ENCODE data around the gene FMN2. TPM values are rescaled to one million over a fixed set of nuclear protein-coding genes. Genes with fewer than 3 reads are reported as not detected.

Gene FMN2
- total RNA-seq, 1 experiment from 2014 or later: 0.59 TPM

GRCh38 chr1:240332672-240333071 lies 241.0 kb downstream of the FMN2 start:
- H3K79me1 ChIP-seq (ENCODE audit: insufficient read depth, low read depth, low read length, poor library complexity, severe bottlenecking): no peaks in the 10 kb centered on the region
- H3K4me1 ChIP-seq (ENCODE audit: insufficient read depth, low read length): no peaks in the 10 kb centered on the region
- H3K4me1 Mint-ChIP-seq: peaks cover 0 to under 1% of the 10 kb centered on the region in 2 experiments; a peak in 1 of 4 replicates
- no peak for TF ChIP-seq CTCF (conservative IDR thresholded peaks at IDR 0.05)
- no peak overlapping the region for H3K4ac ChIP-seq (ENCODE audit: low read depth, low read length)
- no peak overlapping the region for H3K18ac ChIP-seq (ENCODE audit: insufficient read length, low read depth, low read length)
- H2BK12ac ChIP-seq (ENCODE audit: insufficient read length, low read depth, low read length): no peak overlapping the region
- no peak overlapping the region for H3T11ph ChIP-seq (ENCODE audit: low read length)
- no peaks in the 10 kb centered on the region for H3K27me3 ChIP-seq (ENCODE audit: insufficient read depth, low read length)
- H4K91ac ChIP-seq (ENCODE audit: insufficient read length, low read depth, low read length): no peak overlapping the region
- no peak overlapping the region for H3K14ac ChIP-seq (ENCODE audit: insufficient read depth, low read length)
- H3K9me3 Mint-ChIP-seq: no peaks in the 10 kb centered on the region
- no peak overlapping the region for H3K27ac ChIP-seq (ENCODE audit: insufficient read length, low read depth, low read length)
- no peak overlapping the region for H2AK5ac ChIP-seq (ENCODE audit: insufficient read length, low read length)
- no peak overlapping the region for H2BK20ac ChIP-seq (ENCODE audit: low read depth, low read length, poor library complexity, severe bottlenecking)
- H4K8ac ChIP-seq (replicated peaks; ENCODE audit: insufficient read length, low read depth, low read length): no peak overlapping the region
- no peak overlapping the region for H2BK15ac ChIP-seq (ENCODE audit: low read depth, low read length)
- H3K27me3 Mint-ChIP-seq (ENCODE audit: low read depth): no peaks in the 10 kb centered on the region
- peak overlapping the region in 1 of 3 experiments; percentile 34; a peak in 1 of 7 replicates for H3K27ac Mint-ChIP-seq
- H3K23ac ChIP-seq (ENCODE audit: insufficient read length, low read depth, low read length): no peak overlapping the region
- no peaks in the 10 kb centered on the region for H3K36me3 Mint-ChIP-seq (ENCODE audit: insufficient read depth in 1 of 3, low read depth in 3 of 3)
- no peak overlapping the region for H2BK120ac ChIP-seq (ENCODE audit: low read depth, low read length, poor library complexity, severe bottlenecking)
- DNase-seq: no peak
- no peak overlapping the region for H3K4me2 ChIP-seq (ENCODE audit: insufficient read depth, insufficient read length, low read length)
- H2AFZ ChIP-seq (ENCODE audit: low read length): no peak overlapping the region
- no CpG with 5 or more reads among the region's 3 CpGs for WGBS (ENCODE audit: extremely low coverage, insufficient read length, low lambda C conversion rate)
- H3K56ac ChIP-seq (ENCODE audit: insufficient read length, low read depth, low read length): no peak overlapping the region
- no peak overlapping the region for H3K4me3 Mint-ChIP-seq
- no peaks in the 10 kb centered on the region for H3K9me3 ChIP-seq (ENCODE audit: control insufficient read depth, low read depth, low read length)
- no peaks in the 10 kb centered on the region for H3K23me2 ChIP-seq (ENCODE audit: insufficient read length, low read depth, low read length, poor library complexity, severe bottlenecking)
- H4K20me1 ChIP-seq (ENCODE audit: control insufficient read depth, insufficient read depth, insufficient read length): no peaks in the 10 kb centered on the region
- H2BK5ac ChIP-seq (ENCODE audit: insufficient read length, low read length): no peak overlapping the region
- no peaks in the 10 kb centered on the region for H3K79me2 ChIP-seq (ENCODE audit: insufficient read depth, low read length)
- H3K9ac ChIP-seq (ENCODE audit: extremely low read depth, insufficient read length, low read length): no peak overlapping the region
- no peak overlapping the region for H4K5ac ChIP-seq (ENCODE audit: insufficient read length, low read depth, low read length)
